ENCODE results near the gene IDH3A.

The IDH3A gene

DNA sequence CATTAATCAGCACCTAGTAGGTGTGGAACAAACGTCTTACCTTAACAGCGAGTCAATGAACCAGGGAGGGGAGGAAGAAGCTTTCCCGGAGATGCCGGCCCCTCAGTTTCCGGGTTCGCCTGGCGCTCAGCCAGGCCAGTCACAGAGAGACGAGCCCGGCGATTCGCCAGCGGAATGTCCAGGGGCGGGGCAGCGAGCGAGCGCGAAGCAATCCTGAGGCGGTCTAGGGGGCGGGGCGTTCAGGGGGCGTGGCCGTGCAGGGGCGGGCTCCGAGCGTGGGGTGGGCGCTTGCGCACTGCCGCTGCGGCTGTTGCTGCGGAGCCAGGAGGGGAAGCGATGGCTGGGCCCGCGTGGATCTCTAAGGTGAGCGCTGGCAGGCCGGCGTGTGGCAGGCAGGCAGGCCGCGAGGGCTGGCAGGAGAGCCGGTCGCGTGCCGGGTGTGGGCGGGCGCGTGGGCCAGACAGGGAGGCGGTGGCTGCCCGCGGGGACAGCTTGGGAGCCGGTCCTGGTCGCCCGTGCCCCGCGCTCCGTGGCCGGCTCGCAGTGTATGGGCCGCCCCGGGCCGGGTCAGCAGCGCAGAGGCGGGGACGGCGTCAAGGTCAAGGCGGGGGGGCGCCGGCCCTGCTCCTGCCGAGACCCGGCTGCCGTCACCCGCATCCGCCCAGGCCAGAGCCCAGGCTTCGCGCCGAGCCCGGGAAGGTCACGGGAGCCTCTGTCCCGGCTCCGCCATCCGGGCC is at the start of gene IDH3A:
IDH3A (plus strand) TSS at position 295 of the 737 bp plus-strand sequence; CDS start at position 337, 42 bp downstream.
- peak; percentile 99 for DNase-seq

DNA sequence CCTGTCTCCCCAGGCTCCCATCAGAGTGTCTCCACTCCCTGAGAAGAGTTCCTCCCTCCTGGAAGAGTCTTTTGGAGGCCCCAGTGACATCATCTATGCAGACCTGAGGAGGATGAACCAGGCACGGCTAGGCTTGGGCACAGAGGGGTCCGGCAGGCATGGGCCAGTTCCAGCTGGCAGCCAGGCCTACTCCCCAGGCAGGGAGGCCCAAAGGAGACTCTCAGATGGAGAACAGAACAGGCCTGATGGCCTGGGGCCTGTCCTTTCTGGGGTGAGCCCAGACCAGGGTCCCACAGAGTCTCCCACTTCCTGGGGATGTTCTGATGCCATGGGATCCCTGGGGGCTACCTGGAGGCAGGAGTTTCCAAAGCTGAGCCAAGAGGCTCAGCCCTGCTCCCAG is 48.3 kb upstream of the IDH3A start:
- no peak for DNase-seq

DNA sequence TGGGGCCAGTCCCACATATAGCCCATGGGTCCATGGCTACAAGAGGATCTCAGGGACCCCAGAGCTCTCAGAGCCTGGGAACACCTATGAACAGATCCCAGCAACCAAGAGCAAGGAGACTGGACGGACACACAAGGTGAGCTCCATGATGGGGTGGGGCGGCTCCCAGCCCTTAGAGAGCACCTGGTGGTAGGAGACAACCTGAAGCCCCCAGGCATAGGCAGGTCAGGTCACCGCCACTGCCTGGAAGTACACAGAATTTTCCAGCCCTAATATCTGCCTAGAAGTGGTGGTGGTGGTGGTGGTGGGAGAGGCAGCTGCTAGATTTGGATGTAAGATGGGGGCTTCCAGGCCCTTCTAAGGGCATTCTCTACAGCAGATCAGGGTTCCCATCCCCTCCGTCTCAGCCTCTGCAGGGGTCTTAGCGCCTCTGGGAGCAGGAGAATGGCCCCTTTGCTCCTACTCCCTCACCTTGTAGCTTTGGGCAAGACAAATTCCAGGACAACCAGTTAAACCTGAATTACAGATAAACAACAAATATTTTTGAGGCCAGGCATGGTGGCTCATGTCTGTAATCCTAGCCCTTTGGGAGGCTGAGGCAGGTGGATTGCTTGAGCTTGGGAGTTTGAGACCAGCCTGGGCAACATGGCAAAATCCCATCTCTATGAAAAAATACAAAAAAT is 47.6 kb upstream of the IDH3A start:
- DNase-seq = no peak

DNA sequence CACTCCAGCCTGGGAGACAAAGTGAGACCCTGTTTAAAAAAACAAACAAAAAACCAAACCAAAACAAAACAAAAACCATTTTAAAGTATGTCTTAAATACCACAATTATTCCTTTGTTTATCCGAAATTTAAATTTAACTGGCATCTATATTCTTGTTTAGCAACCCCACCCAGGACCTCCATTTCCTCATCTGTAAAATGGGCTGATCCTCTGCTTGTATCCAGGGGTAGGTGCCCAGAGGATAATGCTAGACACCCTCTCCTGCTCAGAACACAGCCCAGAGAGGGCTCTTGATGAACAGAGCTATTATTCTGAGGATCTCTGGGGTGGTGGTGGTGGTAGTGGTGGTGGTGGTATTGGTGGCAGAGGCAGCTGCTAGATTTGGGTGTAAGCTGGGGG is 47.0 kb upstream of the IDH3A start:
- DNase-seq = no peak

DNA sequence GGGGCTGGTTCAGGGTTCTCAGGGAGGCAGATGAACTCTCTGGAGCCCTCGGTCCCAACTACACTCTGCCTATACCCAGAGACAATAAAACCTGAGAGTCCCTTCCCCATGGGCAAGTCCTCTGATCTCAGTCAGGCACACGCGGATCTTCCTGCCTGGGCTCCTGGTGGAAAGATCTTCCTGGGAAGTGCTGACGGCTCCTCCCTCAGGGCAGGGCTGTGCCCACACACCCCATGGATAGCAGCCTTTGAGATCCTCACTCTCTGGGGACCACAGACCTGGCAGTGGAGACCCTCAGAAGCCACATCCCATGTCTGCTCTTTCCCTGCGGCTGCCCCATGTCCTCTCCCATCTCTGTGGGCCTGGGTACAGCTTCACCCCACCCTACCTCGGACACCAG is 46.4 kb upstream of the IDH3A start:
- DNase-seq = no peak

DNA sequence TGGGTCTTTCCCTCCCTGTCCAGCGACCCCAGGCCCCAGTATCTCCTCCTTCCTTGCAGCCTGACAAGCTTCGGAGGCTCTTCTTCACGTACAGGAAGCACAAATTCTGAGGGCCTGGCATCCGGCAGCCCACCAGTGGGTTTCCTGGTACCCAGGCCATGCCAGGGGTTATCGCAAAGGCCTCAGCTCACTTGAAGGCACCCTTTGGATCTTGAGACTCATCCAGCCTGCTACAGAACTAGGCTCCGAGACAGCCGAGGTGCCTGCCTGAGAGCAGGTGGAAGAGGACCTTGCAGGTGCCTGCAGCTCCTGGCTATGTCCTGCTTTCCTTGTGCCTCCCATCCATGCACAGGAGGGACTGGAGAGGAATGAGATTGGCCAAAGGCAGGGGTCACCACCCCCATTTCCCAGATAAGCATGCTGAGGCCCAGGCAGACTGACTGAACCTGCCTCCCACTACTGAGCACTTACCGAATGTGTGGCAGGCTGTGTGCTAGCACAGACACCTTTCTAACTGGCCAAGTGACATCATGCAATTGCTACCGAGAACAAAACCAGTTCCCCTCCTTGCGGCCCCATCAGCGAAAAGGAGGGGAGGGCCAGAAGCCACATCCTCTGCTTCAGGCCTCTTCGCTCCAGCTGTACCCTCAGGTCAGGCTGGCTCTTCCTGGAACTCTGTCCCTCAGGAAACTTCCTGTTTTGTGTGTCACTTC is 45.6 kb upstream of the IDH3A start:
- DNase-seq = peak; percentile 67

DNA sequence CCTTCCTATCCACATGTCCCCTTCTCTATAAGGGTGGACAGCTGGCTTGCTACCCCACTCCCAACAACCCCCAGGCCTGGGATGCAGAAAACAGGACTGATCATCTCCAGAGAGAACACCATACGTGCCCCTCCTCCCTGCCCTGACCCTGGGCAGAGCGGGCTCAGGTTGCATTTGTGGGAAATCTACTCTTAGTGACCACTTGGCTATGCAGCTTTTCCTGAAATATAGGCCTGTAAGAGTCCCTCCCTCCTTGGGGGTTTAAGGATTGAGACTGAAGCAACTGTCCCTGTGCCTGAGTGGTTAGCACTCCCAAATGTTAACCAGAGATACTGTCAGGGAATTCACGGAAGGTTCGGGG is 45.1 kb upstream of the IDH3A start:
- no peak for DNase-seq

DNA sequence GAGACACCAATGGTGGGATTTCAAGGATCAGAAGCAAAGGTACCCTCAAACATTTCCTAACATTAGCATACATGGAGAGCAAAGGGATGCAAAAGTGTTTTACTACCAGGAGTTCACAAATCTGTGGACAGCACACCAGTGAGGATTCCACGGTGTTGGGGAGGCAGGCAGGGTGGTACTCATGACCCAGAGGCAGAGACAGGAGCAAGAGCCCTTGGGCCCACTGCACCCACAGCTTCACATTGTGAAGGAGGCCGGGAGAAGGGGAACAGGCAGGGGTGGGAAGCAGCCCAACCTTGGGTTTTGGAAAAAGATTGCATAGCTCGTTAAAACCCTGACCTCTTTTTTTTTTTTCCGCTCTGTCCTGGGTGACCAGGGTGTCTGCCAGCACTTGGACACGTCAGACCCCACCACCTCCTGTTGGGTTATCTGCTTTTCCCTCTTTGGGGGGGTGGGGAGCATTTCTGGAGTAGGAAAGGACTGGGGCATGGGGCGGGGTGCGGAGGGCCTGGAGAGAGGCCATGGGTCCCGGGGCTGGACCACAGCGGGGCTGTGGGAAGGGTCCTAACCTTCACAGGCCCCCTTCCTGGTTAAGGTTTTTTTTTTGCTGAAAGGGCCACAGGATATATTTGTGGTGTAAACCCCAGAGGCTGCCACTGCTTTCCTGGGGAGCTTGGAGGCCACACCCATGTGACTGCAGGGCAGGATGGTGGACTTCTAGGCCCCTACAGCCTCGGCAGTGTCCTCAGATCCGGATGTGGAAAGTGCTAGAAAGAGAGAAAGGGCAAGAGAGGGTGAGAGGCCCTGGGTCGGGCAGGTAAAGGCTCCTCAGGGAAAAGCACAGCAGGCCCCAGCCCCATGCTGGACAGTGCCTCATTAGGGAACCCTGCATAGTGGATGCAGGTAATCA is 44.3 kb upstream of the IDH3A start:
- no peak for DNase-seq

DNA sequence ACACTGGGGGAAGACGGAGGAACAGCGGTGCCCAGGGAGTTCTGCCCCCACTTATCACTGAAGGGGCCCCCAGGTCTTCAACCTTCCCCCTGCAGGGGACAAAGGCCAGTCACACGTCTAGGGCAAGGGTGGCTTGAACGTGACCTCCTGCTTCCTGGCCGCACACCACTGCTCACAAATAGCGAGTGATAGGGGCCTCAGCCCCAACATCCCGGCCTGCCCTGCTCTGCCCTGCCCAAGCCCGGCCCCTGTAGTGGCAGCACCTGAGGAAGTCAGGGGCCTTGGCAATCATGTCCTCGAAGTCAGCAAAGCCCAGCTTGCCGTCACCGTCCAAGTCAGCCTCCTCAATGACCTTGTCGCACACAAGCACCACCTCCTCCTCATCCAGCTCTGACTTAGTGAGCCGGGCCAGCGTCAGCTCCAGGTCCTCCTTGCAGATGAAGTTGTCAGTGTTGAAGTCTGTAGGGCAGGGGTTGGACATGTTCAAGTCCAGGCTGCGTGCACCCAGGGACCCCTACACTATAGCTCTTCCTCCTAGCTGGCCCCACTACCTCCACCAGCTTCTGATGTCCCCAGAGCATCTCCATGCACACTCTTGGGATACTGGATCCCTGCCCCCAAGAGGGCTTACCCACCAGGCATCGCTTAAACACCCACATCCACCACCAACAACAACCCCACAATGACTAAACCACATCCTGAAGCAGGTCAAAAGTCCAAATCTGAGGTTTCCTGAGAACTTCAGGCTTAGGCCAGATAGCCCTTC is 43.5 kb upstream of the IDH3A start:
- no peak for DNase-seq

DNA sequence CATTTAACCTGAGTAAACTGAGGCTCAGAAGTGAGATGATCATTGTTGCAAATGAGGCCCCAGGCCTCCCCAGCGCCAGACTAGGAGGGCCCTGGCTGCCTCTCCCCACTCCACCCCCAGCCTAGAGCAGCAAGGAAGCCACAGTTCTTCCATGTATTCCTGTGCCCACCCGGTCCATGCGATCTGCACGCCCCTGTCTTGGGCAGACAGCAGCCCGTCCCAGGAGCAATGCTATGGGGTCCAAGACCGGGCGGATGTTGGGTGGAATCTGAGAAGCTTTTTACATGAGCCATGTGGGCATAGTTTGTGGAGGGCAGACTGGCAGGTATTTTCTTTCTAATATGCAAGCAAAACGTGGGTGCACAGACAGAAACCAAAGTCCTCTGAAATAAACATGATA is 41.7 kb upstream of the IDH3A start:
- DNase-seq = no peak

DNA sequence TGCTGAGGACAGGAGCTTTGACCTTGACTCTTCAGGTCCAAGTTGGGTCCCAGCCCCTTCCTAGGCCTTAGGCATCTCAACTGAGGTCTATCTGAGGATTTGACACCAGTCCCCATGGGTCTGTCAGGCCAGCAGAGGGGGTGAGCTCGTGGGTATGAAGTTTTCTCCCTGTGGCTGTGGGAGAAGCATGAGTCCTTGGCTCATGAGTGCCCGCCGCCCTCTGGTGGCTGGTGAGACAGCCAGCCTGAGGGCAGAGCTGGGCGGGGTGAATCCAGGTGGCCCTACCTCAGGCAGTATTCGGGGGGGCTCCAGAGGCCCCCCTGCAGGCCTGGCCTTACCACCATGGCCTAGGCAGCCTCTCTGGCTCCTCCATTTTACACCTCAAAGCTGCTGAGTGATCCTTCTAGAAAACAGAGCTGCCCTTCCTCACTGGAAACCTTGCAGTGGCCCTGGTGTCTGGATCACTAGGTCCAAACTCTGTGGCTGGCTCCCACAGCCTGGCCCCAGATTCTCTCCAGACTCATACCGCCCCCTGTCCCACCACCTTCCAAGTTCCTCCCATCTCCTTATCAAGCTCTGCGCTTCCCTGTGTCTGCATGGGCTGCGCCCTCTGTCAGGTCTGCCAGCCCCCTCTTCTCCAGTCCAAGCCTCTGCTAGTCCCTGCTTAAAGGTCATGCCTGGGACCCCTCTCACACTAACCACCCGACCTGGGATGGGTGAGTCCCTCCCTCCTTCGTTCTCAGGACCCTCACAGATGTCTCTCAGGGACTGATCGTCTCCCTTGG is 40.7 kb upstream of the IDH3A start:
- peak; percentile 88 for DNase-seq

DNA sequence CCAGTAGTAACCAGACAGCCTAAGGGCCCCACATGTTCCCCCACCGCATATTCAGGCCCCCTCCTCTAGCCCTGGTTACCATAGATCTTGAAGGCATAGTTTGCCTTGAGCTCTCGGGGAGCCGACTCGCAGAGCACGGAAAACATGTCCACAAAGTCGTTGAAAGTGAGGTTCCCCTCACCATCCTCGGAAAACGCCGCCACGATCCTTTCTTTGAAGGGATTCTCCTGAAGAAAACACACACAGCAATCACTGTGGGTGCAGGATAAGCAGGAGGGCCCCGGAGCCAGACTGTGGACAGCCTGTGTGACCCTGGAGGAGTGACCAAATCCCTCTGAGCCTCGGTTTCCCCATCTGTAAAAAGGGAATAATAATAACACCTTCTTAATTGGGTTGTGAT is 40.0 kb upstream of the IDH3A start:
- DNase-seq = no peak

DNA sequence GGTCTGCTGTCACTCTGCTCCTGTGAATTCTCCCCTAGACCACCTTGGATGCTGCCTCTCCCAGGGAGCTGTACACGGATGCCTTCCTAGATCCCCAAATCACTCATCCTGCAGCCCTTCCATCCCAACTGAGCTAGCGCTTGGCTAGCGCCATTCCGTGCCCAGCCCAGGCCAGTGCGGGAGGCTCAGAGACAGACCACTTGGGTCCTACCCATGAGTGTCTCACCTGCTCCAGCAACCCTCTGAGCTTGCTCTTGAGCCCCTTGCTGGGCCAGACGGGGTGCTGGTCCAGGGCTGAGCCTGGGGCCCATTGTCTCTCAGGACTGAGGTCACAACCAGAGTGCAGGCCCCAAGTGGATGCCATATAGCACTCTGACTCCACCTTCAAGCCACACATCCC is 39.1 kb upstream of the IDH3A start:
- no peak for DNase-seq

DNA sequence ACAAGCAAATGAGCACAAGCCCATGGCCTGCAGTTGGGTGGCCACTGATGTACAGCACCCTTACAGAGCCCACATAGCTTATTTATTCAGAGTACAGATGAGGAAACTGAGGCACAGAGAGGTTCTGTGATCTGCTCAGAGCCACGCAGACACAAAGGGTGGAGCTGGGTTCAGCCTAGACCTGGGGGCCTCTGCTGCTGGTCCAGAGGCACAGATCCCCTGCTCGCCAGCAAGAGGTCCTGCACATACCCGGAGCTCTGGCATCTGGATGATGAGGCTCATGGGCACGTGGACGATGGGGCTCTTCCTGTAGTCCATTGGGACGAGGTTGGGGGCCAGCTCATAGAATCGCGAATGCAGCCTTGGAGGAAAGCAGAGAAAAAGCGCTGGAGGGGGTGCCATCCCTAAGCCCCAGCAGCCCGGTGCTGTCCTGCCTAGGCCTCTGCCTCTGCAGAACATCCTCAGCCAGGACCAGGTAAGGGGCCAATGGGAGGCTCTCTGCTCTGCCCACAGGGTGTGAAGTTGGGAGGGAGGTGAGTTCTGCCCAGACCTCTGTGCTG is 38.2 kb upstream of the IDH3A start:
- DNase-seq = no peak

DNA sequence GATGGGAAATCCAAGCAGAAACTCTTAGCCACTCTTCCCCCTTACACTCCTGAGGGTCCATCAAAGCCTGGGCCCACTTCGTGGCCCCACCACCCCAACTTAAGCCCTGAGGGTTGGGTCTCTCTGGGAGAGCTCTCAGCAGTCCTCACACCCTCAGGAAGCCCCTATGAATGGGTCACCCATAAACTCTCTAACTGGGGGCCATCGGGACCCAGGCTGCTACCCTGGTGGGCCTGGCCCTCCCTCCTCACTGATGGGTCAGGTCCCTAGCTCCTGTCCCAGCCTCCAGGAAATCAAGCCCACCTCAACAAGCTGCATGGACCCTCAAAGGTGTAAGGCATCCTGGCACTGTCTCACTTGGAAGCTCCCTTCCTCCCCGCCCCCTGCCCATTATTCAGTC is 37.4 kb upstream of the IDH3A start:
- no peak for DNase-seq

DNA sequence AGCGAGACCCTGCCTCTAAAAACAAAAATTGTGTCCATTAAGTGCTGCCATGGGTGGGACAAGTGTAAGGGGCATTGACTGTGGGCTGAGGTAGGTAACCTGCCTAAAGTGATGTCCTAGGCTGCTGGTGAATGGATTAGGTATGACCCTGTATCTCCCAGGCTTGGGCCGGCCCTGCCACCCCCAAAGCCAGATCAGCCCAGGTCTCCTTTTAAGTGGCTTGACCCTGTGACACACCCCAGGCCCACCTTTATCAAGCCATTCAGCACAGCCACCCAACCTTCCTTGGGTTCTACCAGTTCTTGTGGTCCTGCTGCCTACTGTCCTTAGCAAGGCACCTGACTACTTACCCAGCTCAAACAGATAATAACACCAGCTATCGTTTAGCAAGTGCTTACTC is 36.6 kb upstream of the IDH3A start:
- DNase-seq = no peak

DNA sequence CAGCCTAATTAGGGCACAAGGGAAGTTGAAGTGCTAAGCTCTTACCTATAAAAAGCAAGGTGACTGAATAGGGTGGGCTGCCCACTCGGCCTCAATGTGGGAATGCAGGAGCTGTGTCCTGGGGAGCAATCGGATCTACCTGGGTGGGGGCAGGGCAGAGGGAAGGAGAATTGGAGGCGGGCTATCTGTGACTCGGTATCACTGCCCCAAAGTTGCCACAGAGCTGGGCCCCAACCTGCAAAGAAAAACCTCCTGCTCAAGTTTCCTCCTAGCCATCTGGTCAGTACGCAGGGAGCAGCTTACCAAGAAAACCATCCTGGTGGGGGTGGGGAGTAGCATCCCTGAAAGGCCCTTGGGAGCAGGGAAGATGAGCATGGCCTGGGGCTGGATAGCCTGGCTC is 28.6 kb upstream of the IDH3A start:
- no peak for DNase-seq

DNA sequence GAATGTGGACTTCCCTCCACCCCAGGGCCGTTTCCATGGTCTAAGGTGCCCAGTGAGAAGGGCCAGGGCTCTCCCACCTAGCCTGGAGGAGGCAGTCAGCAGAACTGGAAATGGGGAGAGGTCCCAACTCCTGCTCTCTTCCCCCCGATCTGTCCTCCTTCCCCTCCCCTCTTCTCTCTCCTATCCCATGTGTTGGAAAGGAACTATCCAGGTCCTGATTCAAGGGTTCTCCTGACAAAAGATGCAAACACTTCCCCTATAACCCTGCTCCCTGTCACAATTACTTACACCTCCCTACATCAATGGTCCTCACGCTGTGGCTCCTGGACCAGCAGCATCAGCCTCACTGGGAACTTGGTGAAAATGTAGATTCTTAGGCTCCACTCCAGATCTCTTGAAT is 23.9 kb upstream of the IDH3A start:
- DNase-seq = no peak

DNA sequence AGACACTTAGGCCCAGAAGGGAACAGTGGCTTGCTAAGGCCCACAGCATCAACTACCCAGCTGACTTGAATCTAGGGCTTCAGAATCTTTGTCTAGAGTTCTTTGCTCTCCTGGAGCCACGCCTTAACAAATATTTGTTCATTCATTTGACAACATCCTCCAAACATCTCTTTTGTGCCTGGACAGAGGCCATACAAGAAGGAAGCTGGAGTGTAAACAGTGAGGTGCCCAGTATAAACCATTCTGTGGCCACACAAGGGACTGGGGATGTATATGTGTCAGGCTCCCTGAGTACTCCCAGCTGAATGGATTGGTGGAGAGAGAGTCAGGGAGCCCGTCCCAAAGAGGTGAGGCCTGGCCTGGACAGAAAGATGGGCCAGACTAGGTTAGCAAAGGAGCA is 21.3 kb upstream of the IDH3A start:
- DNase-seq = no peak

DNA sequence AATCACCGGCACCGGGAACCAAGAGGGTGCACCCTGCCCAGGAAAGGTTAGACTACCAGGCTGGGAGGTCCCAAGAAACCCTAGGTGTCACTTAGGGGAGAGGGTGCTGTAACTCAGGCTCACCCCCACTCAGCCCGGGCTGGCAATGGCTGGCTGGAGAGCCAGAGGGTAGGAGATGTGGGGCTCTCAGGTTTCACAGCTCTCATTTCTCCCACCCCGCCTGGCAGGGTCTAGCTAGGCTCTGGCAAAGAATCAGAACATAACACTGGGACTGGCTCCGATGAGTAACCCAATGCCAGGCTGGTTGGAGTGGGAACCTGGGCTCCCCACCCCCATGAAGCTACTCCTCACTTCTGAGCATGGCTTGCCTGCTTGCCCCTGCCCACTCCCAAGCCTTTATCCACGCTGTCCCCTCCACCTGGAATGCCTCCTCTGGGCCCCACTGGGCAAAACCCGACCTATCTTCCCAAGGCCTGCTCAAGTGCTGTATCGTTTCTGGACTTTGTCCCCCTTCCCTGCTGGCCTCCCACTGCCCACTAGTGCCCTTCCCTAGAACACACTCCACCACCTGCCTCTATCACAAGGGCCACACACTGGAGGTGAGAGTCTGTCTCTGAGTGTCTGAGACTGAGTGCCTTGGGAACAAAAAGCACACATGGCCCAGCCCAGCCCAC is 19.9 kb upstream of the IDH3A start:
- DNase-seq = no peak
